ENCODE results near the gene RAG1.
A peak's percentile ranks its signal among the peaks of the same experiment; 100 is the strongest.

Gene RAG1

GRCh38 chr11:36591433-36591832 lies 23.6 kb downstream of the RAG1 start:
- DNase-seq, result no peak

- peak; percentile 95 to 96 for DNase-seq
Observed at GRCh38 chr11:36594316-36594989, 26.6 kb downstream of the RAG1 start, which contains the start of gene IFTAP. Gene IFTAP (plus strand): TSS chr11:36594502. CDS start chr11:36610104, 15,602 bp downstream.

GRCh38 chr11:36596880-36597279 lies 29.1 kb downstream of the RAG1 start:
- DNase-seq, result no peak

- no peak for DNase-seq
Observed at GRCh38 chr11:36598051-36598450, 30.2 kb downstream of the RAG1 start, which contains the start of gene RAG2. Gene RAG2 (minus strand): TSS chr11:36598236. CDS start chr11:36594168, 4,068 bp downstream.

- no peak for DNase-seq
Observed at GRCh38 chr11:36600180-36600579, 32.4 kb downstream of the RAG1 start.

GRCh38 chr11:36601155-36601554 lies 33.3 kb downstream of the RAG1 start:
- DNase-seq, result no peak

- DNase-seq, result no peak
Observed at GRCh38 chr11:36602135-36602534, 34.3 kb downstream of the RAG1 start.

GRCh38 chr11:36605221-36606216 lies 37.7 kb downstream of the RAG1 start:
- no peak for DNase-seq

- DNase-seq, result no peak
Observed at GRCh38 chr11:36608491-36609199, 40.8 kb downstream of the RAG1 start.

GRCh38 chr11:36609383-36609782 lies 41.6 kb downstream of the RAG1 start:
- DNase-seq, result no peak

- DNase-seq, result no peak
Observed at GRCh38 chr11:36615826-36616225, 48.0 kb downstream of the RAG1 start.

- DNase-seq, result no peak
Observed at GRCh38 chr11:36617543-36618362, 49.9 kb downstream of the RAG1 start.

- DNase-seq, result no peak
Observed at GRCh38 chr11:36618363-36619047, 50.7 kb downstream of the RAG1 start.

- no peak for DNase-seq
Observed at GRCh38 chr11:36619502-36619901, 51.7 kb downstream of the RAG1 start.

- no peak for DNase-seq
Observed at GRCh38 chr11:36620246-36620645, 52.4 kb downstream of the RAG1 start.

GRCh38 chr11:36622431-36623136 lies 54.8 kb downstream of the RAG1 start:
- DNase-seq, result peak; percentile 1 to 52

- no peak for DNase-seq
Observed at GRCh38 chr11:36623494-36623893, 55.7 kb downstream of the RAG1 start.

GRCh38 chr11:36627006-36627405 lies 59.2 kb downstream of the RAG1 start:
- DNase-seq, result no peak

GRCh38 chr11:36627471-36627870 lies 59.7 kb downstream of the RAG1 start:
- DNase-seq, result no peak

- DNase-seq, result no peak
Observed at GRCh38 chr11:36628141-36628540, 60.3 kb downstream of the RAG1 start.

GRCh38 chr11:36628765-36629244 lies 61.0 kb downstream of the RAG1 start:
- no peak for DNase-seq

Data from NCI-H526 (cell line).